Measurements from ENCODE around the gene AFAP1.

Gene AFAP1

GRCh38 chr4:7713757-7714156 lies 225.9 kb downstream of the AFAP1 start:
- DNase-seq, result no peak

GRCh38 chr4:7712021-7712671 lies 227.5 kb downstream of the AFAP1 start:
- no peak for DNase-seq

- DNase-seq, result no peak
These were observed 228.2 kb downstream of the AFAP1 start for GRCh38 chr4:7711307-7711963.

GRCh38 chr4:7710576-7711306 lies 228.9 kb downstream of the AFAP1 start:
- DNase-seq, result no peak

- no peak for DNase-seq
These were observed 229.5 kb downstream of the AFAP1 start for GRCh38 chr4:7710126-7710525.

GRCh38 chr4:7709431-7709830 lies 230.2 kb downstream of the AFAP1 start:
- DNase-seq, result no peak

- DNase-seq, result no peak
These were observed 230.7 kb downstream of the AFAP1 start for GRCh38 chr4:7708981-7709380.

Data from right kidney (tissue), 1 donor.